Measurements from ENCODE around the gene IL12B. TPM values are rescaled to one million over a fixed set of nuclear protein-coding genes. Genes with fewer than 3 reads are reported as not detected.

Gene IL12B
- not detected in 2 replicates for total RNA-seq

DNA sequence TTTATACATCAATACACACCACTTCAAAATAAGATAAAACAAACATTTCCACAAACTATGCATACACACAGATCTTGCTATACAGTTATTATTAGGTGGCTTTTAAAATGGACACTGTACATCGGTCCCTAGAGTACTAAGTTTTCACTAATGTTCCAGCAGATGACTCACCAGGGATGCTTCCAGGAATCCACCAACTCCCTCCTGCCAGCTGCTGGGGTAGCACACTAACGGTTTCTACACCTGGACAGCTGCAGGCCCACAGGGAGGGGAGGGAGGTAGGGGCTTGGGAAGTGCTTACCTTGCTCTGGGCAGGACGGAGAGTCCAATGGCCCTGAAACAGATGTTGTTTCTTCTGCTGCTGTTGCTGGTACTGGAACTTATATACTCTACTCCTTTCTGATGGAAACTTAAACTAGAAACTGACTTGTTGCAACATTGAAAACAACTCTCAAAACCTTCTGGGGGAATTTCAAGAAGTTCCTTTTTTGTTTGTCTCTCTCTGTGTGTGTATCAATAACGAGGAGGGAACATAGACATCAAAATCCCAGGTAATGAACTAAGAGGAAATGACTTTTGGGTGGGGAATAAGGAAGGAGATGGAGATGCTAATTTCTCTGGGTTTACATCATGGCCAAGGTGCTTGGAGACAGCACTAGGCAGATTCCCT is at the start of gene IL12B:
Gene IL12B (minus strand): TSS at position 357 of the 670 bp plus-strand sequence. CDS start 3,705 bp downstream, outside the sequence.

Other genes starting within 250 kb of the IL12B start
- 2.4 and 2.7 TPM in 2 replicates for gene EBF1, start 230.6 kb downstream of the IL12B start, total RNA-seq
- gene RNF145, start 120.9 kb downstream of the IL12B start, total RNA-seq, result 29.1 and 29.3 TPM in 2 replicates
- 15.9 and 23.2 TPM in 2 replicates for gene UBLCP1, start 67.2 kb downstream of the IL12B start, total RNA-seq

Measured in bronchus fibroblast of lung (primary cell).